ENCODE data around the gene NXPH1. TPM values are rescaled to one million over a fixed set of nuclear protein-coding genes. Genes with fewer than 3 reads are reported as not detected.

NXPH1 gene
- total RNA-seq, 1 donor, result not detected

DNA sequence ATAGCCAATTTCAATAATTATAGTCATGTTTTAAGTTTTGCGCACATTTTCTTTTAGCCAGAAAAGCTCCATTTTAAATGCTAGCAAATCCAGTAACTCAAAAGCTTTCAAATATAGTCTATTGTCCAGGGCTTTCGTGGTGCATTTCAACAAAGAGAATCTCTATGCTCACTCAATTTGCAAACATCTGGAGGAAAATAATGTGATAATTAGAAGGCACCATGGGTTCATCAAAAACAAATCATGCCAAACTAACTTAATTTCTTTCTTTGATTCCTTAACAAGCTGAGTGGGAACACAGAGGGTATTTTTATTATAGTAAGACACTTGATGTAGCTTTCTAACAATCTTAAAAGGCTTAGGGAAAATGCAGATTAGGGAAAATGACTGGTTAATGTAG is 179.8 kb downstream of the NXPH1 start:
- no peak for DNase-seq (ENCODE audit: insufficient read length, low spot score, missing footprints)
- Histone ChIP-seq H3K4me1 (ENCODE audit: insufficient read depth, low read length) (no peaks in the 10 kb centered on the region), H3K4me2 (ENCODE audit: insufficient read depth, low read length) (no peak overlapping the region), H3K36me3 (ENCODE audit: insufficient read depth, low read length) (no peaks in the 10 kb centered on the region), H4K20me1 (ENCODE audit: insufficient read depth, low read length) (no peaks in the 10 kb centered on the region), H3K9me3 (ENCODE audit: low read depth, low read length) (peaks cover 2% of the 10 kb centered on the region), H3K79me2 (ENCODE audit: insufficient read depth, low read length) (no peaks in the 10 kb centered on the region), H2AFZ (ENCODE audit: low read length) (no peak overlapping the region), H3K4me3 (ENCODE audit: insufficient read depth, low read length) (no peak overlapping the region), H3K27me3 (ENCODE audit: insufficient read depth, low read length) (no peaks in the 10 kb centered on the region), H3K27ac (ENCODE audit: low read depth, low read length) (no peak overlapping the region)
- TF ChIP-seq, protein P1, sequence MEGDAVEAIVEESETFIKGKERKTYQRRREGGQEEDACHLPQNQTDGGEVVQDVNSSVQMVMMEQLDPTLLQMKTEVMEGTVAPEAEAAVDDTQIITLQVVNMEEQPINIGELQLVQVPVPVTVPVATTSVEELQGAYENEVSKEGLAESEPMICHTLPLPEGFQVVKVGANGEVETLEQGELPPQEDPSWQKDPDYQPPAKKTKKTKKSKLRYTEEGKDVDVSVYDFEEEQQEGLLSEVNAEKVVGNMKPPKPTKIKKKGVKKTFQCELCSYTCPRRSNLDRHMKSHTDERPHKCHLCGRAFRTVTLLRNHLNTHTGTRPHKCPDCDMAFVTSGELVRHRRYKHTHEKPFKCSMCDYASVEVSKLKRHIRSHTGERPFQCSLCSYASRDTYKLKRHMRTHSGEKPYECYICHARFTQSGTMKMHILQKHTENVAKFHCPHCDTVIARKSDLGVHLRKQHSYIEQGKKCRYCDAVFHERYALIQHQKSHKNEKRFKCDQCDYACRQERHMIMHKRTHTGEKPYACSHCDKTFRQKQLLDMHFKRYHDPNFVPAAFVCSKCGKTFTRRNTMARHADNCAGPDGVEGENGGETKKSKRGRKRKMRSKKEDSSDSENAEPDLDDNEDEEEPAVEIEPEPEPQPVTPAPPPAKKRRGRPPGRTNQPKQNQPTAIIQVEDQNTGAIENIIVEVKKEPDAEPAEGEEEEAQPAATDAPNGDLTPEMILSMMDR (IDR thresholded peaks at IDR 0.05; ENCODE audit: extremely low read depth, low read depth, low read length), result no peak

DNA sequence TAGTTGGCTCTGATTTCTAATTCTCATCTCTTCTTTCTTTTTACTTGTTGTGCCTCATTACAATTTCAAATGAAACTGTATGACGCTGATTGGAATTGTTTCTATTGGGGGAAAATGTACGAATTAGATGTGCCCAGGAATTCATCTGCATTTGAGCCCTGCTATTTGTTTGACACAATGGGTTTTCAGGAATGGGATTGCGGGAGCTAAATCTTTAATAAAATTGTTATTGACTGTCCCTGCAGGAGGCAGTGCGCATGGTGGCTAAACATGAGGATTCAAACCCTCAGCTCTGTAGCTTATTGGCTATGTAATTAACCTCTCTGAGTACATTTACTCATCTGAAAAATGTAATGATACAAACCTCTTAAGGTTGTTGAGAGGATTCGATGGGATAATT is 181.6 kb downstream of the NXPH1 start:
- Histone ChIP-seq H3K27ac (ENCODE audit: low read depth, low read length) (no peak overlapping the region), H2AFZ (ENCODE audit: low read length) (no peak overlapping the region), H3K4me2 (ENCODE audit: insufficient read depth, low read length) (no peak overlapping the region), H3K4me1 (ENCODE audit: insufficient read depth, low read length) (no peaks in the 10 kb centered on the region), H3K4me3 (ENCODE audit: insufficient read depth, low read length) (no peak overlapping the region), H3K79me2 (ENCODE audit: insufficient read depth, low read length) (no peaks in the 10 kb centered on the region), H4K20me1 (ENCODE audit: insufficient read depth, low read length) (no peaks in the 10 kb centered on the region), H3K36me3 (ENCODE audit: insufficient read depth, low read length) (no peaks in the 10 kb centered on the region), H3K27me3 (ENCODE audit: insufficient read depth, low read length) (no peaks in the 10 kb centered on the region), H3K9me3 (ENCODE audit: low read depth, low read length) (peaks cover 6% of the 10 kb centered on the region)
- DNase-seq (ENCODE audit: insufficient read length, low spot score, missing footprints), result no peak
- TF ChIP-seq, protein P1 (IDR thresholded peaks at IDR 0.05; ENCODE audit: extremely low read depth, low read depth, low read length), result no peak

DNA sequence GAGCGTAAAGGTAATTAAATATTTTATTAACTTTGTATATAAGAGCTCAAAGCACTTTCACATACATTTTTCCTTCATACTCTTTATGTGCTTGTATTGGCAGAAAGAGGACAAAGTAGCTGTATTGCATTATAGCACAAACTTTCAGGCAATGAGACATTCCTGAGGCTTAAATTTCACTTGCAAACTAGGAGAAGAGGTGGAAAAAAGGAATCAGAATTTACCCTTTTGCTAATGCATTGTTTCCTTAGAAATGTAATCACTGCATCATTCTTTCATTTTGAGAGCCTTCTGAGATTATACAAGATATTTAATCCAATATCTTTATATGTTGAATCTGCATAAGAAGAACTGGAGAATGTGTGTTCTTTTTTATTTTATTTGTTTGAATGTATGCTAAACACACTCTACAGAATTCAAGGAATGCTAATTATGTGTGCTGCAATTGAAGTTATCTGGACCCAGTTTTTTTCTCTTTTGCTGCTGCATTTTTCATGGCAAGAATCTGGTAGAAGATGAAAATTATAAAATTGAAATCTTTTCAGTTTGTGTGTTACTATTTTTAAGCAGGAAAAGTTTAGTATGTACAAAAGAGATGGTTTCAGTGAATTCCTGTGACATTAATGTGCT is 185.1 kb downstream of the NXPH1 start:
- peak; percentile 37 for DNase-seq (ENCODE audit: insufficient read length, low spot score, missing footprints)
- H3K9me3 ChIP-seq (ENCODE audit: low read depth, low read length), result peaks cover 6% of the 10 kb centered on the region
- no peaks in the 10 kb centered on the region for H3K4me1 ChIP-seq (ENCODE audit: insufficient read depth, low read length)
- H3K4me2 ChIP-seq (ENCODE audit: insufficient read depth, low read length), result no peak overlapping the region
- no peaks in the 10 kb centered on the region for H3K79me2 ChIP-seq (ENCODE audit: insufficient read depth, low read length)
- no peaks in the 10 kb centered on the region for H3K27me3 ChIP-seq (ENCODE audit: insufficient read depth, low read length)
- TF ChIP-seq, protein P1 (IDR thresholded peaks at IDR 0.05; ENCODE audit: extremely low read depth, low read depth, low read length), result no peak
- H3K36me3 ChIP-seq (ENCODE audit: insufficient read depth, low read length), result no peaks in the 10 kb centered on the region
- H2AFZ ChIP-seq (ENCODE audit: low read length), result no peak overlapping the region
- H3K27ac ChIP-seq (ENCODE audit: low read depth, low read length), result no peak overlapping the region
- H3K4me3 ChIP-seq (ENCODE audit: insufficient read depth, low read length), result no peak overlapping the region
- H4K20me1 ChIP-seq (ENCODE audit: insufficient read depth, low read length), result no peaks in the 10 kb centered on the region

DNA sequence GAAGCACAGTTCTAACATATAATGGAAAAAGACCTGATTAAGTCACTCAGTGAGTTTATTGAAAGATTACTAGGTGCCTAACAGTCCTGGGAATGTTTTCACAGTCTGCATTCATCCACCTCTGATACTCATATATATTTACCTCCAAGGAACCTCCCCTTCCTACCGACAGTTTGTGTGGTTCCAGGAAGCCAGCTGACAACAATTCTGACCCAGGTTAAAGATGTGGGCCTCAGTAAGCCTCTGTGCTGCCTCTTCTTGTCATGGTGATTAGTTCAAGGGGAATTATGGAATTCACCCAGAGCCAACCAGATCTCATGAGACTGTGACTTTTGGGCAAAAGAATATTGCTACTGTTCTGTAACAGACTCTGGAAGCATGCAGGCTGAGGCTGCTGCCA is 186.8 kb downstream of the NXPH1 start:
- DNase-seq (ENCODE audit: insufficient read length, low spot score, missing footprints), result no peak
- TF ChIP-seq, protein P1 (IDR thresholded peaks at IDR 0.05; ENCODE audit: extremely low read depth, low read depth, low read length), result no peak
- no peaks in the 10 kb centered on the region for H3K79me2 ChIP-seq (ENCODE audit: insufficient read depth, low read length)
- H3K4me1 ChIP-seq (ENCODE audit: insufficient read depth, low read length), result no peaks in the 10 kb centered on the region
- H3K4me3 ChIP-seq (ENCODE audit: insufficient read depth, low read length), result no peak overlapping the region
- no peak overlapping the region for H3K4me2 ChIP-seq (ENCODE audit: insufficient read depth, low read length)
- H3K9me3 ChIP-seq (ENCODE audit: low read depth, low read length), result peaks cover 6% of the 10 kb centered on the region
- no peak overlapping the region for H3K27ac ChIP-seq (ENCODE audit: low read depth, low read length)
- H3K27me3 ChIP-seq (ENCODE audit: insufficient read depth, low read length), result no peaks in the 10 kb centered on the region
- no peaks in the 10 kb centered on the region for H4K20me1 ChIP-seq (ENCODE audit: insufficient read depth, low read length)
- H2AFZ ChIP-seq (ENCODE audit: low read length), result no peak overlapping the region
- no peaks in the 10 kb centered on the region for H3K36me3 ChIP-seq (ENCODE audit: insufficient read depth, low read length)

All from osteoblast (primary cell).